ENCODE data around the gene COBL. TPM values are rescaled to one million over a fixed set of nuclear protein-coding genes. Genes with fewer than 3 reads are reported as not detected.

COBL gene
- total RNA-seq, 1 experiment from 2014 or later, result 52.3 TPM

GRCh38 chr7:51357821-51358220 is 41.2 kb upstream of the COBL start:
- Histone ChIP-seq H2AK5ac (ENCODE audit: insufficient read length, low read length) (no peak overlapping the region), H3K4me2 (ENCODE audit: insufficient read depth, insufficient read length, low read length) (no peak overlapping the region), H3K79me1 (ENCODE audit: insufficient read depth, low read depth, low read length, poor library complexity, severe bottlenecking) (no peaks in the 10 kb centered on the region), H3K79me2 (ENCODE audit: insufficient read depth, low read length) (no peaks in the 10 kb centered on the region; the same call in 1 of the 2 replicates), H3K27me3 (ENCODE audit: insufficient read depth, low read length) (no peaks in the 10 kb centered on the region), H3K27ac (ENCODE audit: insufficient read length, low read depth, low read length) (no peak overlapping the region), H2AFZ (ENCODE audit: low read length) (no peak overlapping the region), H4K20me1 (ENCODE audit: control insufficient read depth, insufficient read depth, insufficient read length) (no peaks in the 10 kb centered on the region), H3K14ac (ENCODE audit: insufficient read depth, low read length) (no peak overlapping the region), H3K23me2 (ENCODE audit: insufficient read length, low read depth, low read length, poor library complexity, severe bottlenecking) (no peaks in the 10 kb centered on the region), H3K23ac (ENCODE audit: insufficient read length, low read depth, low read length) (no peak overlapping the region), H3K18ac (ENCODE audit: insufficient read length, low read depth, low read length) (no peak overlapping the region), H2BK15ac (ENCODE audit: low read depth, low read length) (no peak overlapping the region), H3K56ac (ENCODE audit: insufficient read length, low read depth, low read length) (no peak overlapping the region), H3K4ac (ENCODE audit: low read depth, low read length) (no peak overlapping the region), H2BK12ac (ENCODE audit: insufficient read length, low read depth, low read length) (no peak overlapping the region), H4K8ac (replicated peaks; ENCODE audit: insufficient read length, low read depth, low read length) (no peak overlapping the region), H2BK120ac (ENCODE audit: low read depth, low read length, poor library complexity, severe bottlenecking) (no peak overlapping the region), H4K91ac (ENCODE audit: insufficient read length, low read depth, low read length) (no peak overlapping the region), H3K9ac (ENCODE audit: extremely low read depth, insufficient read length, low read length) (no peak overlapping the region), H4K5ac (ENCODE audit: insufficient read length, low read depth, low read length) (no peak overlapping the region), H2BK5ac (ENCODE audit: insufficient read length, low read length) (no peak overlapping the region), H2BK20ac (ENCODE audit: low read depth, low read length, poor library complexity, severe bottlenecking) (no peak overlapping the region), H3K9me3 (ENCODE audit: control insufficient read depth, low read depth, low read length) (no peaks in the 10 kb centered on the region), H3K4me1 (ENCODE audit: insufficient read depth, low read length) (peaks cover 2% of the 10 kb centered on the region; the same call in 1 of the 2 replicates), H3T11ph (ENCODE audit: low read length) (no peak overlapping the region)
- TF ChIP-seq CTCF (conservative IDR thresholded peaks at IDR 0.05), result no peak
- no peak for DNase-seq
- Mint-ChIP-seq H3K9me3 (peaks cover 6 to 10% of the 10 kb centered on the region in 2 experiments; a peak in 4 of 5 replicates), H3K36me3 (ENCODE audit: insufficient read depth in 1 of 3, low read depth in 3 of 3) (peaks cover 2 to 8% (median 6%) of the 10 kb centered on the region in 3 experiments; a peak in 5 of 7 replicates), H3K27ac (no peak overlapping the region), H3K4me3 (no peak overlapping the region), H3K4me1 (peaks cover 13 to 20% of the 10 kb centered on the region in 2 experiments), H3K27me3 (ENCODE audit: low read depth) (no peaks in the 10 kb centered on the region; the same call in 1 of the 2 replicates)
- WGBS (ENCODE audit: extremely low coverage, insufficient read length, low lambda C conversion rate), result no CpG with 5 or more reads among the region's 6 CpGs

Measured in H9 (cell line).